ENCODE results near the gene PHF14. TPM values are rescaled to one million over a fixed set of nuclear protein-coding genes. Genes with fewer than 3 reads are reported as not detected.

Gene PHF14
- total and polyA plus RNA-seq, 2 experiments from 2014 or later: 72.0 to 87.9 TPM

DNA sequence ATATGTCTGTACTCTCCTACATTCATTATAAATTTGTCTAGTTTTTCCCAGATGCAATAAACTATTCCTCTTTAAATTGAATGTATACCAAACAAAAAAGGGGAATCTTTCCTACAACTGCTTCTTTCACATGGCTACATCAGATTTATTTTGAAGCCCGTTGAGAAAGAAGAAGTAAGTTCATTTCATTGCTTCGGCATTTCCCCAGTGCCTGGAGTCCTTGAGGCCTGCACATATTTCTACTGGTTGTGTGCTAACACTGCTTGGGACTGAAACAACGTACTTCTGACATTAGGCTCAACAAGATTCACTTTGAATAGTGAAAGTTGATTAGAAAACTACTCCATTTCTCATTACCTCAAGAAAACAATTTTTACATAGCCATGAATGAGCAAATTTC, 201.7 kb downstream of the PHF14 start:
- Histone ChIP-seq H3K27me3 (ENCODE audit: insufficient read depth) (peaks cover 5% of the 10 kb centered on the region; the same call in 1 of the 2 replicates), H3K4me3 (no peak overlapping the region), H4K20me1 (replicated peaks; ENCODE audit: insufficient read depth) (no peaks in the 10 kb centered on the region), H3F3A (replicated peaks; ENCODE audit: low read depth) (no peaks in the 10 kb centered on the region), H3K4me2 (no peak overlapping the region), H3K4me1 (ENCODE audit: insufficient read depth) (no peaks in the 10 kb centered on the region), H2AFZ (no peak overlapping the region), H3K79me2 (replicated peaks; ENCODE audit: insufficient read depth) (no peaks in the 10 kb centered on the region), H3K36me3 (ENCODE audit: insufficient read depth) (no peaks in the 10 kb centered on the region), H3K27ac (ENCODE audit: low read depth) (no peak overlapping the region), H3K9me2 (ENCODE audit: insufficient read depth) (no peaks in the 10 kb centered on the region)
- Mint-ChIP-seq H3K27me3 (ENCODE audit: insufficient read depth, low read depth, poor library complexity) (no peaks in the 10 kb centered on the region), H3K27ac (no peak overlapping the region), H3K4me3 (no peak overlapping the region), H3K4me1 (no peaks in the 10 kb centered on the region), H3K9me3 (no peaks in the 10 kb centered on the region), H3K36me3 (ENCODE audit: low read depth) (no peaks in the 10 kb centered on the region)
- ATAC-seq (no peak), DNase-seq (ENCODE audit: low spot score) (no peak)
- TF ChIP-seq ZNF331 (CRISPR knock-in tag; IDR thresholded peaks at IDR 0.05; ENCODE audit: low read depth) (no peak), CREB1 (CRISPR knock-in tag; IDR thresholded peaks at IDR 0.05; ENCODE audit: low read depth) (no peak), EZH2phosphoT487 (IDR thresholded peaks at IDR 0.05; ENCODE audit: unreplicated experiment) (no peak), STAT1 (IDR thresholded peaks at IDR 0.05; ENCODE audit: unreplicated experiment) (no peak), JUNB (IDR thresholded peaks at IDR 0.05; ENCODE audit: unreplicated experiment) (no peak), EZH2 (IDR thresholded peaks at IDR 0.05; ENCODE audit: low read depth, unreplicated experiment) (no peak)
- TF ChIP-seq, protein P1, sequence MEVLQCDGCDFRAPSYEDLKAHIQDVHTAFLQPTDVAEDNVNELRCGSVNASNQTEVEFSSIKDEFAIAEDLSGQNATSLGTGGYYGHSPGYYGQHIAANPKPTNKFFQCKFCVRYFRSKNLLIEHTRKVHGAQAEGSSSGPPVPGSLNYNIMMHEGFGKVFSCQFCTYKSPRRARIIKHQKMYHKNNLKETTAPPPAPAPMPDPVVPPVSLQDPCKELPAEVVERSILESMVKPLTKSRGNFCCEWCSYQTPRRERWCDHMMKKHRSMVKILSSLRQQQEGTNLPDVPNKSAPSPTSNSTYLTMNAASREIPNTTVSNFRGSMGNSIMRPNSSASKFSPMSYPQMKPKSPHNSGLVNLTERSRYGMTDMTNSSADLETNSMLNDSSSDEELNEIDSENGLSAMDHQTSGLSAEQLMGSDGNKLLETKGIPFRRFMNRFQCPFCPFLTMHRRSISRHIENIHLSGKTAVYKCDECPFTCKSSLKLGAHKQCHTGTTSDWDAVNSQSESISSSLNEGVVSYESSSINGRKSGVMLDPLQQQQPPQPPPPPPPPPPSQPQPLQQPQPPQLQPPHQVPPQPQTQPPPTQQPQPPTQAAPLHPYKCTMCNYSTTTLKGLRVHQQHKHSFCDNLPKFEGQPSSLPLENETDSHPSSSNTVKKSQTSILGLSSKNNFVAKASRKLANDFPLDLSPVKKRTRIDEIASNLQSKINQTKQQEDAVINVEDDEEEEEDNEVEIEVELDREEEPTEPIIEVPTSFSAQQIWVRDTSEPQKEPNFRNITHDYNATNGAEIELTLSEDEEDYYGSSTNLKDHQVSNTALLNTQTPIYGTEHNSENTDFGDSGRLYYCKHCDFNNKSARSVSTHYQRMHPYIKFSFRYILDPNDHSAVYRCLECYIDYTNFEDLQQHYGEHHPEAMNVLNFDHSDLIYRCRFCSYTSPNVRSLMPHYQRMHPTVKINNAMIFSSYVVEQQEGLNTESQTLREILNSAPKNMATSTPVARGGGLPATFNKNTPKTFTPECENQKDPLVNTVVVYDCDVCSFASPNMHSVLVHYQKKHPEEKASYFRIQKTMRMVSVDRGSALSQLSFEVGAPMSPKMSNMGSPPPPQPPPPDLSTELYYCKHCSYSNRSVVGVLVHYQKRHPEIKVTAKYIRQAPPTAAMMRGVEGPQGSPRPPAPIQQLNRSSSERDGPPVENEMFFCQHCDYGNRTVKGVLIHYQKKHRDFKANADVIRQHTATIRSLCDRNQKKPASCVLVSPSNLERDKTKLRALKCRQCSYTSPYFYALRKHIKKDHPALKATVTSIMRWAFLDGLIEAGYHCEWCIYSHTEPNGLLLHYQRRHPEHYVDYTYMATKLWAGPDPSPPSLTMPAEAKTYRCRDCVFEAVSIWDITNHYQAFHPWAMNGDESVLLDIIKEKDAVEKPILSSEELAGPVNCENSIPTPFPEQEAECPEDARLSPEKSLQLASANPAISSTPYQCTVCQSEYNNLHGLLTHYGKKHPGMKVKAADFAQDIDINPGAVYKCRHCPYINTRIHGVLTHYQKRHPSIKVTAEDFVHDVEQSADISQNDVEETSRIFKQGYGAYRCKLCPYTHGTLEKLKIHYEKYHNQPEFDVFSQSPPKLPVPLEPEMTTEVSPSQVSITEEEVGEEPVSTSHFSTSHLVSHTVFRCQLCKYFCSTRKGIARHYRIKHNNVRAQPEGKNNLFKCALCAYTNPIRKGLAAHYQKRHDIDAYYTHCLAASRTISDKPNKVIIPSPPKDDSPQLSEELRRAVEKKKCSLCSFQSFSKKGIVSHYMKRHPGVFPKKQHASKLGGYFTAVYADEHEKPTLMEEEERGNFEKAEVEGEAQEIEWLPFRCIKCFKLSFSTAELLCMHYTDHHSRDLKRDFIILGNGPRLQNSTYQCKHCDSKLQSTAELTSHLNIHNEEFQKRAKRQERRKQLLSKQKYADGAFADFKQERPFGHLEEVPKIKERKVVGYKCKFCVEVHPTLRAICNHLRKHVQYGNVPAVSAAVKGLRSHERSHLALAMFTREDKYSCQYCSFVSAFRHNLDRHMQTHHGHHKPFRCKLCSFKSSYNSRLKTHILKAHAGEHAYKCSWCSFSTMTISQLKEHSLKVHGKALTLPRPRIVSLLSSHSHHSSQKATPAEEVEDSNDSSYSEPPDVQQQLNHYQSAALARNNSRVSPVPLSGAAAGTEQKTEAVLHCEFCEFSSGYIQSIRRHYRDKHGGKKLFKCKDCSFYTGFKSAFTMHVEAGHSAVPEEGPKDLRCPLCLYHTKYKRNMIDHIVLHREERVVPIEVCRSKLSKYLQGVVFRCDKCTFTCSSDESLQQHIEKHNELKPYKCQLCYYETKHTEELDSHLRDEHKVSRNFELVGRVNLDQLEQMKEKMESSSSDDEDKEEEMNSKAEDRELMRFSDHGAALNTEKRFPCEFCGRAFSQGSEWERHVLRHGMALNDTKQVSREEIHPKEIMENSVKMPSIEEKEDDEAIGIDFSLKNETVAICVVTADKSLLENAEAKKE (CRISPR knock-in tag; IDR thresholded peaks at IDR 0.05): no peak
- TF ChIP-seq, protein P2, sequence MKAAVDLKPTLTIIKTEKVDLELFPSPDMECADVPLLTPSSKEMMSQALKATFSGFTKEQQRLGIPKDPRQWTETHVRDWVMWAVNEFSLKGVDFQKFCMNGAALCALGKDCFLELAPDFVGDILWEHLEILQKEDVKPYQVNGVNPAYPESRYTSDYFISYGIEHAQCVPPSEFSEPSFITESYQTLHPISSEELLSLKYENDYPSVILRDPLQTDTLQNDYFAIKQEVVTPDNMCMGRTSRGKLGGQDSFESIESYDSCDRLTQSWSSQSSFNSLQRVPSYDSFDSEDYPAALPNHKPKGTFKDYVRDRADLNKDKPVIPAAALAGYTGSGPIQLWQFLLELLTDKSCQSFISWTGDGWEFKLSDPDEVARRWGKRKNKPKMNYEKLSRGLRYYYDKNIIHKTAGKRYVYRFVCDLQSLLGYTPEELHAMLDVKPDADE (IDR thresholded peaks at IDR 0.05): no peak
- TF ChIP-seq, protein P3, sequence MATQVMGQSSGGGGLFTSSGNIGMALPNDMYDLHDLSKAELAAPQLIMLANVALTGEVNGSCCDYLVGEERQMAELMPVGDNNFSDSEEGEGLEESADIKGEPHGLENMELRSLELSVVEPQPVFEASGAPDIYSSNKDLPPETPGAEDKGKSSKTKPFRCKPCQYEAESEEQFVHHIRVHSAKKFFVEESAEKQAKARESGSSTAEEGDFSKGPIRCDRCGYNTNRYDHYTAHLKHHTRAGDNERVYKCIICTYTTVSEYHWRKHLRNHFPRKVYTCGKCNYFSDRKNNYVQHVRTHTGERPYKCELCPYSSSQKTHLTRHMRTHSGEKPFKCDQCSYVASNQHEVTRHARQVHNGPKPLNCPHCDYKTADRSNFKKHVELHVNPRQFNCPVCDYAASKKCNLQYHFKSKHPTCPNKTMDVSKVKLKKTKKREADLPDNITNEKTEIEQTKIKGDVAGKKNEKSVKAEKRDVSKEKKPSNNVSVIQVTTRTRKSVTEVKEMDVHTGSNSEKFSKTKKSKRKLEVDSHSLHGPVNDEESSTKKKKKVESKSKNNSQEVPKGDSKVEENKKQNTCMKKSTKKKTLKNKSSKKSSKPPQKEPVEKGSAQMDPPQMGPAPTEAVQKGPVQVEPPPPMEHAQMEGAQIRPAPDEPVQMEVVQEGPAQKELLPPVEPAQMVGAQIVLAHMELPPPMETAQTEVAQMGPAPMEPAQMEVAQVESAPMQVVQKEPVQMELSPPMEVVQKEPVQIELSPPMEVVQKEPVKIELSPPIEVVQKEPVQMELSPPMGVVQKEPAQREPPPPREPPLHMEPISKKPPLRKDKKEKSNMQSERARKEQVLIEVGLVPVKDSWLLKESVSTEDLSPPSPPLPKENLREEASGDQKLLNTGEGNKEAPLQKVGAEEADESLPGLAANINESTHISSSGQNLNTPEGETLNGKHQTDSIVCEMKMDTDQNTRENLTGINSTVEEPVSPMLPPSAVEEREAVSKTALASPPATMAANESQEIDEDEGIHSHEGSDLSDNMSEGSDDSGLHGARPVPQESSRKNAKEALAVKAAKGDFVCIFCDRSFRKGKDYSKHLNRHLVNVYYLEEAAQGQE (IDR thresholded peaks at IDR 0.05; ENCODE audit: unreplicated experiment): no peak
- TF ChIP-seq, protein P4, sequence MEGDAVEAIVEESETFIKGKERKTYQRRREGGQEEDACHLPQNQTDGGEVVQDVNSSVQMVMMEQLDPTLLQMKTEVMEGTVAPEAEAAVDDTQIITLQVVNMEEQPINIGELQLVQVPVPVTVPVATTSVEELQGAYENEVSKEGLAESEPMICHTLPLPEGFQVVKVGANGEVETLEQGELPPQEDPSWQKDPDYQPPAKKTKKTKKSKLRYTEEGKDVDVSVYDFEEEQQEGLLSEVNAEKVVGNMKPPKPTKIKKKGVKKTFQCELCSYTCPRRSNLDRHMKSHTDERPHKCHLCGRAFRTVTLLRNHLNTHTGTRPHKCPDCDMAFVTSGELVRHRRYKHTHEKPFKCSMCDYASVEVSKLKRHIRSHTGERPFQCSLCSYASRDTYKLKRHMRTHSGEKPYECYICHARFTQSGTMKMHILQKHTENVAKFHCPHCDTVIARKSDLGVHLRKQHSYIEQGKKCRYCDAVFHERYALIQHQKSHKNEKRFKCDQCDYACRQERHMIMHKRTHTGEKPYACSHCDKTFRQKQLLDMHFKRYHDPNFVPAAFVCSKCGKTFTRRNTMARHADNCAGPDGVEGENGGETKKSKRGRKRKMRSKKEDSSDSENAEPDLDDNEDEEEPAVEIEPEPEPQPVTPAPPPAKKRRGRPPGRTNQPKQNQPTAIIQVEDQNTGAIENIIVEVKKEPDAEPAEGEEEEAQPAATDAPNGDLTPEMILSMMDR (conservative IDR thresholded peaks at IDR 0.05; ENCODE audit: low read depth in 2 of 2): no peak
